ENCODE results near the gene HLA-DQA2. TPM values are rescaled to one million over a fixed set of nuclear protein-coding genes. Genes with fewer than 3 reads are reported as not detected.

Gene HLA-DQA2
- total and polyA plus RNA-seq, 2 of the 4 experiments (the other 2 are of a cell fraction) = not detected

DNA sequence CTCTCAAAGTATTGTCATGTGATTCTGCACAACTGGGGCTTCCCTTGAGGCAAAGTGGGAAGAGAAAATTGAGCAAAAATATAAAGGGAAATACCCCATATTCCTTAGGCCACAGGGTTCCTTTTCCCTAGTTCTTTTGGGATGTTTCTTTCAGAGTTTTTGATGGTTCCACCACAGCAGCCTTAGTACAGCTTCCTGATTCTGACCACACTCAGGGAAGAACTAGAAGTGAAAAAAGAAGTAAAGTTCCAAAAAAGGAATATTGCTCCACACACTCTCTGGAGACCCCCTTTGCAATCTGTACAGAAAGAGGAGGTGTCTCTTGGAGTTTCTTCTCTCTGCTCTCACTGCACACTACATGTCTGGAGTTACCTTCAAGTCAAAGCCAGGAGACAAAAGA, 27.9 kb upstream of the HLA-DQA2 start:
- no peak overlapping the region for H3K4me2 ChIP-seq (ENCODE audit: low read depth, low read length)
- no peaks in the 10 kb centered on the region for H3K9me1 ChIP-seq (ENCODE audit: insufficient read depth, low read length)
- no peaks in the 10 kb centered on the region for H3K4me1 ChIP-seq (ENCODE audit: control insufficient read depth, insufficient read depth, low read length)
- H3K14ac ChIP-seq (replicated peaks; ENCODE audit: low read depth, low read length) = no peak overlapping the region
- intact Hi-C loops (cut with micrococcal nuclease) (no loop called here), dilution Hi-C loops (cut with HindIII; ENCODE audit: low sequenced_read_pairs, unreplicated experiment) (no loop called here), in situ Hi-C loops (cut with MboI; ENCODE audit: low sequenced_read_pairs) (no loop called here)
- no peak overlapping the region for H3K4ac ChIP-seq (ENCODE audit: low read depth, low read length)
- H3K4me3 ChIP-seq (ENCODE audit: insufficient read depth, low read depth, low read length) = no peak overlapping the region
- no peaks in the 10 kb centered on the region for H4K20me1 ChIP-seq (ENCODE audit: insufficient read depth, low read length)
- no peaks in the 10 kb centered on the region for H3K9me3 ChIP-seq (ENCODE audit: control insufficient read depth, insufficient read depth, low read length)
- TF ChIP-seq RAD21 (IDR thresholded peaks at IDR 0.05; ENCODE audit: low read length) (no peak), SMC3 (IDR thresholded peaks at IDR 0.05; ENCODE audit: low read depth, low read length) (no peak), RFX5 (IDR thresholded peaks at IDR 0.05; ENCODE audit: low read depth, low read length) (no peak), POLR2A (IDR thresholded peaks at IDR 0.05; ENCODE audit: low read depth, low read length) (no peak), USF2 (IDR thresholded peaks at IDR 0.05; ENCODE audit: low read depth, low read length) (no peak), RCOR1 (IDR thresholded peaks at IDR 0.05; ENCODE audit: insufficient replicate concordance, low read length) (no peak), ELK1 (IDR thresholded peaks at IDR 0.05; ENCODE audit: borderline replicate concordance, low read depth, low read length) (no peak), BHLHE40 (IDR thresholded peaks at IDR 0.05; ENCODE audit: low read depth, low read length) (no peak), CEBPB (IDR thresholded peaks at IDR 0.05; ENCODE audit: low read depth, low read length) (no peak), MAZ (IDR thresholded peaks at IDR 0.05; ENCODE audit: borderline replicate concordance, low read depth, low read length) (no peak), MXI1 (IDR thresholded peaks at IDR 0.05; ENCODE audit: borderline replicate concordance, low read depth, low read length) (no peak), FOS (IDR thresholded peaks at IDR 0.05; ENCODE audit: low read depth, low read length) (no peak), NFE2L2 (IDR thresholded peaks at IDR 0.05; ENCODE audit: low read depth, low read length) (no peak), MAFK (IDR thresholded peaks at IDR 0.05; ENCODE audit: low read depth, low read length) (no peak), CHD1 (IDR thresholded peaks at IDR 0.05; ENCODE audit: low read depth, low read length) (no peak)
- TF ChIP-seq, protein P1, sequence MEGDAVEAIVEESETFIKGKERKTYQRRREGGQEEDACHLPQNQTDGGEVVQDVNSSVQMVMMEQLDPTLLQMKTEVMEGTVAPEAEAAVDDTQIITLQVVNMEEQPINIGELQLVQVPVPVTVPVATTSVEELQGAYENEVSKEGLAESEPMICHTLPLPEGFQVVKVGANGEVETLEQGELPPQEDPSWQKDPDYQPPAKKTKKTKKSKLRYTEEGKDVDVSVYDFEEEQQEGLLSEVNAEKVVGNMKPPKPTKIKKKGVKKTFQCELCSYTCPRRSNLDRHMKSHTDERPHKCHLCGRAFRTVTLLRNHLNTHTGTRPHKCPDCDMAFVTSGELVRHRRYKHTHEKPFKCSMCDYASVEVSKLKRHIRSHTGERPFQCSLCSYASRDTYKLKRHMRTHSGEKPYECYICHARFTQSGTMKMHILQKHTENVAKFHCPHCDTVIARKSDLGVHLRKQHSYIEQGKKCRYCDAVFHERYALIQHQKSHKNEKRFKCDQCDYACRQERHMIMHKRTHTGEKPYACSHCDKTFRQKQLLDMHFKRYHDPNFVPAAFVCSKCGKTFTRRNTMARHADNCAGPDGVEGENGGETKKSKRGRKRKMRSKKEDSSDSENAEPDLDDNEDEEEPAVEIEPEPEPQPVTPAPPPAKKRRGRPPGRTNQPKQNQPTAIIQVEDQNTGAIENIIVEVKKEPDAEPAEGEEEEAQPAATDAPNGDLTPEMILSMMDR (conservative IDR thresholded peaks at IDR 0.05; ENCODE audit: low read depth, low read length) = no peak
- H3K23ac ChIP-seq (ENCODE audit: low read depth, low read length) = no peak overlapping the region
- no peak overlapping the region for H3K27ac ChIP-seq (ENCODE audit: insufficient read depth, low read length)
- no peak overlapping the region for H4K91ac ChIP-seq (ENCODE audit: insufficient read depth, low read depth, low read length)
- no peak overlapping the region for H3K18ac ChIP-seq (ENCODE audit: low read depth, low read length)
- no peaks in the 10 kb centered on the region for H3K79me1 ChIP-seq (ENCODE audit: low read depth in 1 of 2, low read length in 2 of 2)
- DNase-seq = no peak
- no peak overlapping the region for H3K56ac ChIP-seq (ENCODE audit: extremely low read depth, insufficient read depth, low read length)
- no peak for ATAC-seq (ENCODE audit: low read depth)
- H2AK5ac ChIP-seq (ENCODE audit: low read depth, low read length) = no peak overlapping the region
- no peak overlapping the region for H4K5ac ChIP-seq (ENCODE audit: low read depth, low read length)
- CTCF ChIA-PET = no interaction called here
- no peak overlapping the region for H2BK20ac ChIP-seq (ENCODE audit: low read depth, low read length)
- no peak overlapping the region for H2AFZ ChIP-seq (replicated peaks; ENCODE audit: low read length, poor library complexity)
- H2AK9ac ChIP-seq (replicated peaks; ENCODE audit: low read depth, low read length, poor library complexity) = no peak overlapping the region
- no peak overlapping the region for H2BK5ac ChIP-seq (ENCODE audit: low read depth, low read length, poor library complexity, severe bottlenecking)
- BruUV-seq (replicated peaks) = no TSS peak
- POLR2A ChIA-PET (ENCODE audit: unreplicated experiment) = no interaction called here
- no peak overlapping the region for H2BK120ac ChIP-seq (ENCODE audit: low read depth, low read length)
- no peak overlapping the region for H4K8ac ChIP-seq (ENCODE audit: low read depth in 2 of 2, low read length in 2 of 2)
- H3K9ac ChIP-seq (ENCODE audit: low read depth, low read length) = no peak overlapping the region
- H3K27me3 ChIP-seq (ENCODE audit: control insufficient read depth, insufficient read depth, low read length) = peaks cover 1% of the 10 kb centered on the region; the same call in 1 of the 2 replicates
- H2BK15ac ChIP-seq (ENCODE audit: low read depth, low read length) = no peak overlapping the region
- H3K36me3 ChIP-seq (ENCODE audit: control insufficient read depth, insufficient read depth, low read length) = no peaks in the 10 kb centered on the region
